OCI-M1 (cell line): ENCODE measurements around the gene SHROOM2.

Experiments
- DNase-seq: peaks from one replicate; lab custom pipeline; 2025; lab: John Stamatoyannopoulos, UW

SHROOM2 gene

GRCh38 chrX:9942086-9942485 lies 155.9 kb downstream of the SHROOM2 start:
- DNase-seq = no peak

GRCh38 chrX:9943420-9943819 lies 157.2 kb downstream of the SHROOM2 start:
- DNase-seq = no peak

GRCh38 chrX:9947131-9947794 lies 161.0 kb downstream of the SHROOM2 start:
- DNase-seq = no peak

- DNase-seq = no peak
Observed at GRCh38 chrX:9948406-9948805, 162.2 kb downstream of the SHROOM2 start.

- no peak for DNase-seq
Observed at GRCh38 chrX:9952300-9952699, 166.1 kb downstream of the SHROOM2 start.

GRCh38 chrX:9953396-9953795 lies 167.2 kb downstream of the SHROOM2 start:
- no peak for DNase-seq

GRCh38 chrX:9955506-9955905 lies 169.3 kb downstream of the SHROOM2 start:
- no peak for DNase-seq

- DNase-seq = no peak
Observed at GRCh38 chrX:9957743-9958142, 171.5 kb downstream of the SHROOM2 start.

GRCh38 chrX:9958183-9958582 lies 172.0 kb downstream of the SHROOM2 start:
- no peak for DNase-seq

- DNase-seq = no peak
Observed at GRCh38 chrX:9961750-9962149, 175.5 kb downstream of the SHROOM2 start.

- no peak for DNase-seq
Observed at GRCh38 chrX:9966775-9967408, 180.7 kb downstream of the SHROOM2 start, which contains the start of gene CLDN34. Gene CLDN34 (plus strand): TSS chrX:9967358. CDS start chrX:9967358, 0 bp downstream.

- no peak for DNase-seq
Observed at GRCh38 chrX:9977635-9978034, 191.4 kb downstream of the SHROOM2 start.

GRCh38 chrX:9980401-9980800 lies 194.2 kb downstream of the SHROOM2 start:
- no peak for DNase-seq

- DNase-seq = no peak
Observed at GRCh38 chrX:9980927-9981326, 194.7 kb downstream of the SHROOM2 start.

GRCh38 chrX:9983441-9983840 lies 197.2 kb downstream of the SHROOM2 start:
- DNase-seq = no peak

- DNase-seq = no peak
Observed at GRCh38 chrX:9983846-9984245, 197.6 kb downstream of the SHROOM2 start.

GRCh38 chrX:9988762-9989161 lies 202.5 kb downstream of the SHROOM2 start:
- DNase-seq = peak; percentile 9

- DNase-seq = no peak
Observed at GRCh38 chrX:9992061-9992460, 205.8 kb downstream of the SHROOM2 start.

GRCh38 chrX:9992724-9993123 lies 206.5 kb downstream of the SHROOM2 start:
- no peak for DNase-seq

GRCh38 chrX:9995855-9996339 lies 209.7 kb downstream of the SHROOM2 start:
- peak; percentile 50 for DNase-seq

GRCh38 chrX:9997041-9997440 lies 210.8 kb downstream of the SHROOM2 start:
- no peak for DNase-seq

- DNase-seq = no peak
Observed at GRCh38 chrX:9997524-9997923, 211.3 kb downstream of the SHROOM2 start.
